ENCODE data around the gene CYP2W1.

CYP2W1 gene

GRCh38 chr7:978049-978346 is 5.0 kb upstream of the CYP2W1 start:
- Histone ChIP-seq H3K27ac (no peak overlapping the region), H3K27me3 (ENCODE audit: control insufficient read depth, insufficient read depth, low read length) (no peaks in the 10 kb centered on the region)

GRCh38 chr7:978416-979091 is 4.4 kb upstream of the CYP2W1 start:
- H3K9me3 ChIP-seq (ENCODE audit: control insufficient read depth, low read length), result no peaks in the 10 kb centered on the region
- no peak overlapping the region for H2AFZ ChIP-seq
- H3K4me1 ChIP-seq, result peaks cover 3% of the 10 kb centered on the region
- H3K79me2 ChIP-seq, result no peaks in the 10 kb centered on the region
- no peak overlapping the region for H3K4me2 ChIP-seq (ENCODE audit: low read length)
- H3K36me3 ChIP-seq (ENCODE audit: control insufficient read depth, insufficient read depth, low read length), result no peaks in the 10 kb centered on the region
- no peaks in the 10 kb centered on the region for H3K27me3 ChIP-seq (ENCODE audit: control insufficient read depth, insufficient read depth, low read length)
- no peak overlapping the region for H3K4me3 ChIP-seq (ENCODE audit: low read depth, low read length)
- no peak for TF ChIP-seq CTCF (IDR thresholded peaks at IDR 0.05)
- no peak overlapping the region for H3K27ac ChIP-seq
- H3K9ac ChIP-seq, result no peak overlapping the region

More at GRCh38 chr7:978049-978346, 5.0 kb upstream of the CYP2W1 start:
- Histone ChIP-seq H2AFZ (no peak overlapping the region), H3K36me3 (ENCODE audit: control insufficient read depth, insufficient read depth, low read length) (no peaks in the 10 kb centered on the region), H3K9me3 (ENCODE audit: control insufficient read depth, low read length) (no peaks in the 10 kb centered on the region), H3K4me1 (peaks cover 9% of the 10 kb centered on the region), H3K9ac (no peak overlapping the region), H3K4me2 (ENCODE audit: low read length) (no peak overlapping the region), H3K4me3 (ENCODE audit: low read depth, low read length) (no peak overlapping the region), H3K79me2 (no peaks in the 10 kb centered on the region)
- TF ChIP-seq CTCF (IDR thresholded peaks at IDR 0.05), result no peak

- Histone ChIP-seq H3K79me2 (no peaks in the 10 kb centered on the region), H3K9ac (no peak overlapping the region), H3K4me1 (no peaks in the 10 kb centered on the region), H2AFZ (no peak overlapping the region), H3K9me3 (ENCODE audit: control insufficient read depth, low read length) (no peaks in the 10 kb centered on the region), H3K4me2 (ENCODE audit: low read length) (no peak overlapping the region), H3K4me3 (ENCODE audit: low read depth, low read length) (no peak overlapping the region), H3K36me3 (ENCODE audit: control insufficient read depth, insufficient read depth, low read length) (no peaks in the 10 kb centered on the region), H3K27ac (no peak overlapping the region), H3K27me3 (ENCODE audit: control insufficient read depth, insufficient read depth, low read length) (no peaks in the 10 kb centered on the region)
- no peak for TF ChIP-seq CTCF (IDR thresholded peaks at IDR 0.05)
These were observed 3.8 kb upstream of the CYP2W1 start for GRCh38 chr7:979151-979550.

GRCh38 chr7:979886-980571 is 3.0 kb upstream of the CYP2W1 start:
- Histone ChIP-seq H3K27ac (no peak overlapping the region), H3K27me3 (ENCODE audit: control insufficient read depth, insufficient read depth, low read length) (no peaks in the 10 kb centered on the region), H3K36me3 (ENCODE audit: control insufficient read depth, insufficient read depth, low read length) (no peaks in the 10 kb centered on the region), H3K4me1 (no peaks in the 10 kb centered on the region), H3K4me2 (ENCODE audit: low read length) (no peak overlapping the region), H3K9me3 (ENCODE audit: control insufficient read depth, low read length) (no peaks in the 10 kb centered on the region), H3K79me2 (no peaks in the 10 kb centered on the region), H3K9ac (no peak overlapping the region), H3K4me3 (ENCODE audit: low read depth, low read length) (no peak overlapping the region), H2AFZ (no peak overlapping the region)
- TF ChIP-seq CTCF (IDR thresholded peaks at IDR 0.05), result no peak
